Mesothelial cell of epicardium (in vitro differentiated cells): ENCODE results near the gene MED12L. TPM values are rescaled to one million over a fixed set of nuclear protein-coding genes. Genes with fewer than 3 reads are reported as not detected.

Experiments
- DNase-seq, 2 experiments: peaks; one replicate each; pipeline ENCODE4 v3.0.0; 2021; ENCODE audit warnings: low spot score in 2 of 2; ENCODE audit not compliant: unreplicated experiment in 2 of 2
- H3K27ac Mint-ChIP-seq: 2 replicates; pipeline ENCODE4 v1.8.0; 2021; ENCODE audit warnings: mixed read lengths
- H3K27me3 Mint-ChIP-seq: 2 replicates; pipeline ENCODE4 v1.8.0; 2021; ENCODE audit warnings: low read depth, mixed read lengths
- H3K36me3 Mint-ChIP-seq: 2 replicates; pipeline ENCODE4 v1.8.0; 2021; ENCODE audit warnings: mixed read lengths
- H3K4me1 Mint-ChIP-seq: 2 replicates; pipeline ENCODE4 v1.8.0; 2021; ENCODE audit warnings: mixed read lengths
- H3K4me3 Mint-ChIP-seq: 2 replicates; pipeline ENCODE4 v1.8.0; 2021; ENCODE audit warnings: mild to moderate bottlenecking, moderate library complexity, mixed read lengths
- H3K9me3 Mint-ChIP-seq: 2 replicates; pipeline ENCODE4 v1.8.0; 2021; ENCODE audit warnings: mixed read lengths
- CTCF ChIP-seq: fragments of 200-600 bp; sonication (generic); IDR thresholded peaks from one replicate; pipeline ENCODE4 v1.5.0; 2021; ENCODE audit warnings: antibody characterized with exemption; ENCODE audit not compliant: unreplicated experiment
- total RNA-seq: library from RNA; stranded (reverse); gene quantifications from 3 replicates; pipeline ENCODE4 v1.2.1, GENCODE V29; 2021

Gene MED12L
- total RNA-seq, 1 donor from 2014 or later = 13.8 TPM

- DNase-seq = no peak
- TF ChIP-seq CTCF = no peak
- H3K27ac Mint-ChIP-seq = no peak overlapping the region
- peaks cover 7% of the 10 kb centered on the region for H3K4me1 Mint-ChIP-seq
- no peaks in the 10 kb centered on the region for H3K27me3 Mint-ChIP-seq
- peaks cover 3% of the 10 kb centered on the region for H3K9me3 Mint-ChIP-seq
- peaks cover 18% of the 10 kb centered on the region for H3K36me3 Mint-ChIP-seq
- H3K4me3 Mint-ChIP-seq = no peak overlapping the region
Observed at GRCh38 chr3:151428386-151428785, 342.9 kb downstream of the MED12L start.

GRCh38 chr3:151430821-151431484 is 345.5 kb downstream of the MED12L start:
- H3K36me3 Mint-ChIP-seq = peaks cover 18% of the 10 kb centered on the region
- no peaks in the 10 kb centered on the region for H3K27me3 Mint-ChIP-seq
- no peak overlapping the region for H3K4me3 Mint-ChIP-seq
- H3K27ac Mint-ChIP-seq = no peak overlapping the region
- H3K4me1 Mint-ChIP-seq = no peaks in the 10 kb centered on the region
- no peak for TF ChIP-seq CTCF
- no peak for DNase-seq
- H3K9me3 Mint-ChIP-seq = peaks cover 3% of the 10 kb centered on the region

GRCh38 chr3:151431940-151432339 is 346.5 kb downstream of the MED12L start:
- DNase-seq = no peak
- H3K27me3 Mint-ChIP-seq = no peaks in the 10 kb centered on the region

GRCh38 chr3:151432616-151433372 is 347.3 kb downstream of the MED12L start:
- Mint-ChIP-seq H3K27me3 (no peaks in the 10 kb centered on the region), H3K4me3 (no peak overlapping the region), H3K4me1 (no peaks in the 10 kb centered on the region), H3K9me3 (peaks cover 3% of the 10 kb centered on the region), H3K36me3 (peaks cover 18% of the 10 kb centered on the region), H3K27ac (no peak overlapping the region)
- DNase-seq = no peak
- TF ChIP-seq CTCF = no peak

More at GRCh38 chr3:151431940-151432339, 346.5 kb downstream of the MED12L start:
- no peak overlapping the region for H3K27ac Mint-ChIP-seq
- no peaks in the 10 kb centered on the region for H3K4me1 Mint-ChIP-seq
- H3K36me3 Mint-ChIP-seq = peaks cover 18% of the 10 kb centered on the region
- no peak overlapping the region for H3K4me3 Mint-ChIP-seq
- TF ChIP-seq CTCF = no peak
- peaks cover 3% of the 10 kb centered on the region for H3K9me3 Mint-ChIP-seq

- H3K27ac Mint-ChIP-seq = no peak overlapping the region
- no peaks in the 10 kb centered on the region for H3K27me3 Mint-ChIP-seq
- H3K36me3 Mint-ChIP-seq = peaks cover 18% of the 10 kb centered on the region
- no peak for TF ChIP-seq CTCF
- H3K4me1 Mint-ChIP-seq = no peaks in the 10 kb centered on the region
- H3K9me3 Mint-ChIP-seq = peaks cover 3% of the 10 kb centered on the region
- H3K4me3 Mint-ChIP-seq = no peak overlapping the region
- no peak for DNase-seq
Observed at GRCh38 chr3:151434151-151434890, 348.9 kb downstream of the MED12L start.
